Endothelial cell of umbilical vein (primary cell): ENCODE measurements around the gene STARD13. TPM values are rescaled to one million over a fixed set of nuclear protein-coding genes. Genes with fewer than 3 reads are reported as not detected.

Experiments used
- BruUV-seq: library from RNA; stranded (reverse); fragments of 400-500 nt; replicated peaks from 2 replicates; lab custom pipeline; 2021; lab: Mats Ljungman, UMichigan
- CTCF ChIA-PET: fragments of 300-600, 350-600 bp; sonication (Branson Sonifier 250); formaldehyde crosslinking; loops from one replicate; lab custom pipeline; 2021; ENCODE audit warnings: antibody characterized with exemption, inconsistent platforms; lab: Charles Lee
- POLR2A ChIA-PET: fragments of 300-600, 350-600 bp; sonication (Branson Sonifier 250); formaldehyde crosslinking; loops from one replicate; lab custom pipeline; 2021; ENCODE audit warnings: antibody characterized with exemption, inconsistent platforms; lab: Charles Lee
- DNase-seq: peaks from one replicate; pipeline ENCODE4 v3.0.0-alpha.2; 2011; ENCODE audit warnings: low read depth, low spot score
- FAIRE-seq: peaks from 2 replicates; lab custom pipeline; 2011; peaks lifted over from hg19 to GRCh38; lab: Jason Lieb, UNC
- H2AFZ ChIP-seq: 2 replicates; pipeline ENCODE4 v1.6.0; 2012; ENCODE audit warnings: low read depth, low read length, control low read depth, inconsistent platforms
- H3K27ac ChIP-seq: 2 replicates; pipeline ENCODE4 v1.5.1; 2011; ENCODE audit warnings: low read depth, mild to moderate bottlenecking, control low read depth, low read length, moderate library complexity; ENCODE audit not compliant: insufficient read depth
- H3K27me3 ChIP-seq, 2 experiments: 2 replicates each; pipeline versions ENCODE4 v1.6.0 to v1.6.1; 2011; ENCODE audit warnings: low read length in 2 of 2, mixed read lengths in 1 of 2; ENCODE audit not compliant: control insufficient read depth in 2 of 2, insufficient read depth in 2 of 2
- H3K36me3 ChIP-seq, 2 experiments: 2 replicates in 1 of 2; 3 replicates in 1 of 2; pipeline ENCODE4 v1.5.1; 2011; ENCODE audit warnings: low read length in 2 of 2, mild to moderate bottlenecking in 1 of 2, moderate library complexity in 1 of 2; ENCODE audit not compliant: control insufficient read depth in 2 of 2, insufficient read depth in 2 of 2; ENCODE audit errors: extremely low read depth in 1 of 2
- H3K4me1 ChIP-seq: 3 replicates; pipeline ENCODE4 v1.5.1; 2011; ENCODE audit warnings: mild to moderate bottlenecking, low read length; ENCODE audit not compliant: control insufficient read depth, insufficient read depth; ENCODE audit errors: extremely low read depth
- H3K4me2 ChIP-seq: 2 replicates; pipeline ENCODE4 v1.6.1; 2011; ENCODE audit warnings: low read length, control low read depth, mixed read lengths; ENCODE audit not compliant: insufficient read depth
- H3K4me3 ChIP-seq, 3 experiments: fragments of 200-600 bp in 1 of 3; sonication (generic), shearing (Covaris generic) in 1 of 3; replicated peaks in 1 of 3; 2 replicates each; pipeline ENCODE4 v1.5.1; 2011 to 2016; ENCODE audit warnings: control low read depth in 3 of 3, low read length in 3 of 3, mild to moderate bottlenecking in 2 of 3, inconsistent platforms in 1 of 3, low read depth in 1 of 3, moderate library complexity in 1 of 3; ENCODE audit not compliant: insufficient read depth in 1 of 3
- H3K79me2 ChIP-seq: 2 replicates; pipeline ENCODE4 v1.6.0; 2012; ENCODE audit warnings: low read length, inconsistent platforms; ENCODE audit not compliant: control insufficient read depth, insufficient read depth
- H3K9ac ChIP-seq: replicated peaks from 2 replicates; pipeline ENCODE3; 2011; ENCODE audit warnings: low read length, control low read depth; ENCODE audit not compliant: insufficient read depth; ENCODE audit errors: extremely low read depth
- H3K9me1 ChIP-seq: replicated peaks from 3 replicates; pipeline ENCODE4 v1.6.0; 2011; ENCODE audit warnings: mild to moderate bottlenecking, low read length; ENCODE audit not compliant: control insufficient read depth, insufficient read depth; ENCODE audit errors: extremely low read depth
- H3K9me3 ChIP-seq: replicated peaks from 2 replicates; pipeline ENCODE4 v1.5.1; 2012; ENCODE audit warnings: low read length, inconsistent platforms; ENCODE audit not compliant: control insufficient read depth, insufficient read depth
- H4K20me1 ChIP-seq: replicated peaks from 2 replicates; pipeline ENCODE3; 2011; ENCODE audit warnings: mild to moderate bottlenecking, low read length; ENCODE audit not compliant: control insufficient read depth, insufficient read depth; ENCODE audit errors: extremely low read depth
- CTCF ChIP-seq, 2 donors: IDR thresholded peaks; 1 replicate in 1 of 2; 2 replicates in 1 of 2; pipeline ENCODE4 v1.5.1; 2011; ENCODE audit warnings: low read length in 2 of 2, mild to moderate bottlenecking in 2 of 2, moderate library complexity in 2 of 2, control low read depth in 1 of 2, inconsistent platforms in 1 of 2, low read depth in 1 of 2; ENCODE audit not compliant: insufficient read depth in 1 of 2; ENCODE audit errors: extremely low read depth in 1 of 2
- EZH2 ChIP-seq: IDR thresholded peaks from 2 replicates; pipeline ENCODE4 v1.6.1; 2012; ENCODE audit warnings: borderline replicate concordance, low read depth, mild to moderate bottlenecking, moderate library complexity, low read length, inconsistent platforms; ENCODE audit not compliant: severe bottlenecking
- FOS ChIP-seq: IDR thresholded peaks from 2 replicates; pipeline ENCODE4 v1.6.1; 2011; ENCODE audit warnings: mild to moderate bottlenecking, low read length, moderate library complexity, borderline replicate concordance; ENCODE audit not compliant: insufficient read depth
- GATA2 ChIP-seq: IDR thresholded peaks from 2 replicates; pipeline ENCODE4 v1.7.0; 2011; ENCODE audit warnings: low read depth, mild to moderate bottlenecking, moderate library complexity, mixed read lengths, low read length; ENCODE audit not compliant: insufficient read length, insufficient read depth
- JUN ChIP-seq: IDR thresholded peaks from 2 replicates; pipeline ENCODE4 v1.6.1; 2011; ENCODE audit warnings: borderline replicate concordance, low read depth; ENCODE audit not compliant: insufficient read length, insufficient read depth
- MYC ChIP-seq: IDR thresholded peaks from one replicate; pipeline ENCODE4 v1.6.1; 2011; ENCODE audit warnings: mild to moderate bottlenecking, low read depth, low read length
- POLR2A ChIP-seq: IDR thresholded peaks from 2 replicates; pipeline ENCODE4 v1.6.1; 2012; ENCODE audit warnings: low read depth, mild to moderate bottlenecking, control low read depth, low read length
- POLR2AphosphoS5 ChIP-seq: IDR thresholded peaks from 2 replicates; pipeline ENCODE4 v1.6.1; 2012; ENCODE audit warnings: low read depth, mild to moderate bottlenecking, control low read depth, low read length, moderate library complexity; ENCODE audit not compliant: insufficient read depth
- dilution Hi-C: fragments of 300-500 bp; cut with MboI; formaldehyde crosslinking; loops from one replicate; pipeline ENCODE4 v1.15.0; 2019; ENCODE audit warnings: low sequenced_read_pairs; ENCODE audit not compliant: extremely low pct_ligation_motif_present
- intact Hi-C: fragments of 100-400 bp; cut with micrococcal nuclease; formaldehyde crosslinking; loops from one replicate; pipeline ENCODE4 v1.10.0; 2022
- polyA plus RNA-seq, 4 experiments: library from polyadenylated mRNA; depleted of rRNA in 3 of 4; stranded (reverse) in 3 of 4; unstranded in 1 of 4; fragments of >200 nt; gene quantifications; 2 replicates each; pipeline versions ENCODE4 v1.2.1 to v1.2.3, GENCODE V29; 2011 to 2012; ENCODE audit warnings: missing spikeins in 1 of 4
- total RNA-seq: library from RNA; stranded (reverse); gene quantifications from 2 replicates; pipeline ENCODE4 v1.2.3, GENCODE V29; 2021
- TF ChIP-seq, protein P1 (sequence below): IDR thresholded peaks from 2 replicates; pipeline ENCODE4 v1.6.1; 2011; ENCODE audit not compliant: insufficient read depth, insufficient read length

Gene STARD13
- total and polyA plus RNA-seq, 2 donors (not counting 3 experiments of a cell fraction or from before 2014, with no cell fraction given) = 11.0 to 47.7 TPM

- Histone ChIP-seq H3K4me3 (no peak overlapping the region), H3K27ac (no peak overlapping the region), H3K4me2 (no peak overlapping the region), H2AFZ (no peak overlapping the region), H3K27me3 (no peaks in the 10 kb centered on the region), H3K36me3 (peaks cover 1 to 3% of the 10 kb centered on the region in 2 experiments), H3K9ac (no peak overlapping the region), H3K9me1 (no peaks in the 10 kb centered on the region), H3K4me1 (peaks cover 8% of the 10 kb centered on the region), H4K20me1 (no peaks in the 10 kb centered on the region), H3K79me2 (peaks cover 100% of the 10 kb centered on the region), H3K9me3 (no peaks in the 10 kb centered on the region)
- DNase-seq (no peak), FAIRE-seq (no peak)
- dilution Hi-C loops = no loop called here
- no peak for TF ChIP-seq GATA2
- no peak for TF ChIP-seq FOS
- TF ChIP-seq, protein P1, sequence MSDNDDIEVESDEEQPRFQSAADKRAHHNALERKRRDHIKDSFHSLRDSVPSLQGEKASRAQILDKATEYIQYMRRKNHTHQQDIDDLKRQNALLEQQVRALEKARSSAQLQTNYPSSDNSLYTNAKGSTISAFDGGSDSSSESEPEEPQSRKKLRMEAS = no peak
- TF ChIP-seq MYC = no peak
- TF ChIP-seq POLR2A = no peak
- TF ChIP-seq POLR2AphosphoS5 = no peak
- no peak for TF ChIP-seq CTCF (IDR thresholded peaks at IDR 0.05; ENCODE audit: extremely low read depth in 1 of 2, insufficient read depth in 1 of 2, low read depth in 1 of 2, low read length in 2 of 2)
- TF ChIP-seq JUN = no peak
- no peak for TF ChIP-seq EZH2
- POLR2A ChIA-PET = no interaction called here
- no TSS peak for BruUV-seq
- intact Hi-C loops = no loop called here
- CTCF ChIA-PET = interaction anchor here (0.8 to 2.0 kb wide), 5 partner anchors 9 to 283 kb away, joined by 3 to 6 read pairs (median 4); partner anchors contain the start of gene STARD13
These were observed 25.1 kb downstream of the STARD13 start for GRCh38 chr13:33260168-33261098.
